GM18499 (cell line): Measurements from ENCODE around the gene TXNDC9.
"Not testable (repeated sequence)": the region's sequence is repeated elsewhere in the genome, so short reads cannot be mapped to it uniquely, and the experiment has no call there.

Experiments used
- ATAC-seq: cut with Tn5 transposase; IDR thresholded peaks from one replicate; pipeline ENCODE4 v1.9.1; 2021; ENCODE audit warnings: moderate number of reproducible peaks; ENCODE audit not compliant: insufficient read depth, unreplicated experiment

The TXNDC9 gene

GRCh38 chr2:99337113-99338028 is 1.2 kb upstream of the TXNDC9 start, which contains the start of gene EIF5B:
Gene EIF5B, plus strand, starts transcription at chr2:99337389. Its CDS starts 166 bp downstream, at chr2:99337555.
- peak; percentile 43 for ATAC-seq

GRCh38 chr2:99336804-99337112 is 625 bp upstream of the TXNDC9 start:
- peak; percentile 0 for ATAC-seq

- ATAC-seq = no peak
These were observed 10.7 kb downstream of the TXNDC9 start for GRCh38 chr2:99325384-99325783.

- not testable (repeated sequence) for ATAC-seq
These were observed 18.3 kb downstream of the TXNDC9 start for GRCh38 chr2:99317873-99318200.

GRCh38 chr2:99317161-99317872 is 18.8 kb downstream of the TXNDC9 start:
- ATAC-seq = no peak

GRCh38 chr2:99301097-99301496 is 35.0 kb downstream of the TXNDC9 start, which contains the start of gene LYG1:
Gene LYG1, minus strand, starts transcription at chr2:99301197. Its CDS starts 5,527 bp downstream, at chr2:99295670.
- not testable (repeated sequence) for ATAC-seq

- no peak for ATAC-seq
These were observed 36.6 kb downstream of the TXNDC9 start for GRCh38 chr2:99299580-99299979.

GRCh38 chr2:99297994-99298393 is 38.1 kb downstream of the TXNDC9 start:
- ATAC-seq = no peak

- no peak for ATAC-seq
These were observed 50.6 kb downstream of the TXNDC9 start for GRCh38 chr2:99285526-99285925.

GRCh38 chr2:99279969-99280695 is 56.0 kb downstream of the TXNDC9 start:
- no peak for ATAC-seq

- ATAC-seq = no peak
These were observed 57.3 kb downstream of the TXNDC9 start for GRCh38 chr2:99278793-99279291.

GRCh38 chr2:99278195-99278765 is 57.9 kb downstream of the TXNDC9 start:
- not testable (repeated sequence) for ATAC-seq

- ATAC-seq = no peak
These were observed 60.3 kb downstream of the TXNDC9 start for GRCh38 chr2:99275882-99276281.
